Neural progenitor cell (in vitro differentiated cells): ENCODE measurements around the gene TMEM123. TPM values are rescaled to one million over a fixed set of nuclear protein-coding genes. Genes with fewer than 3 reads are reported as not detected.

Experiments used
- DNase-seq: peaks from one replicate; pipeline ENCODE4 v3.0.0-alpha.2; 2016; ENCODE audit warnings: low spot score
- H2AFZ ChIP-seq: fragments of 200-600 bp; sonication (generic); replicated peaks from 2 replicates; pipeline ENCODE4 v1.6.1; 2016; ENCODE audit warnings: antibody characterized with exemption
- H3F3A ChIP-seq: fragments of 200-600 bp; sonication (generic); 2 replicates; pipeline ENCODE4 v1.6.1; 2016; ENCODE audit warnings: antibody characterized with exemption, low read depth
- H3K27ac ChIP-seq: fragments of 200-600 bp; sonication (generic); 2 replicates; pipeline ENCODE4 v1.5.1; 2016; ENCODE audit warnings: mild to moderate bottlenecking
- H3K27me3 ChIP-seq: fragments of 200-600 bp; sonication (generic); 2 replicates; pipeline ENCODE4 v1.6.1; 2016; ENCODE audit warnings: mild to moderate bottlenecking, moderate library complexity
- H3K36me3 ChIP-seq: fragments of 200-600 bp; sonication (generic); 2 replicates; pipeline ENCODE4 v1.5.1; 2016
- H3K4me1 ChIP-seq: fragments of 200-600 bp; sonication (generic); 2 replicates; pipeline ENCODE4 v1.6.1; 2016; ENCODE audit warnings: mixed run types
- H3K4me2 ChIP-seq: fragments of 200-600 bp; sonication (generic); 2 replicates; pipeline ENCODE4 v1.6.1; 2016
- H3K4me3 ChIP-seq: fragments of 200-600 bp; sonication (generic); 2 replicates; pipeline ENCODE4 v1.5.1; 2016
- H3K79me2 ChIP-seq: fragments of 200-600 bp; sonication (generic); 2 replicates; pipeline ENCODE4 v1.6.1; 2016; ENCODE audit warnings: low read depth
- H3K9ac ChIP-seq: fragments of 200-600 bp; sonication (generic); 2 replicates; pipeline ENCODE4 v1.6.1; 2016
- H3K9me3 ChIP-seq: fragments of 200-600 bp; sonication (generic); 2 replicates; pipeline ENCODE4 v1.5.1; 2016; ENCODE audit warnings: low read depth
- H4K20me1 ChIP-seq: fragments of 200-600 bp; sonication (generic); 2 replicates; pipeline ENCODE4 v1.6.1; 2016; ENCODE audit warnings: low read depth
- H3K27ac Mint-ChIP-seq: 3 replicates; pipeline ENCODE4 v1.8.0; 2021; ENCODE audit warnings: mixed read lengths
- H3K27me3 Mint-ChIP-seq: 2 replicates; pipeline ENCODE4 v1.8.0; 2022; ENCODE audit warnings: low read depth, mild to moderate bottlenecking, inconsistent platforms, moderate library complexity, mixed read lengths; ENCODE audit not compliant: insufficient read depth
- H3K36me3 Mint-ChIP-seq: 3 replicates; pipeline ENCODE4 v1.8.0; 2021; ENCODE audit warnings: mixed read lengths
- H3K4me1 Mint-ChIP-seq: 3 replicates; pipeline ENCODE4 v1.8.0; 2021; ENCODE audit warnings: mixed read lengths
- H3K4me3 Mint-ChIP-seq: 3 replicates; pipeline ENCODE4 v1.8.0; 2021; ENCODE audit warnings: mild to moderate bottlenecking, moderate library complexity, mixed read lengths
- H3K9me3 Mint-ChIP-seq: 3 replicates; pipeline ENCODE4 v1.8.0; 2020; ENCODE audit warnings: mixed read lengths
- EZH2 ChIP-seq: fragments of 200-600 bp; sonication (generic); IDR thresholded peaks from 2 replicates; pipeline ENCODE4 v1.6.1; 2017; ENCODE audit warnings: antibody characterized with exemption, mild to moderate bottlenecking, moderate library complexity
- EZH2phosphoT487 ChIP-seq: fragments of 200-600 bp; sonication (generic); IDR thresholded peaks from 2 replicates; pipeline ENCODE4 v1.6.1; 2017; ENCODE audit warnings: antibody characterized with exemption
- total RNA-seq: library from RNA; depleted of rRNA; stranded (reverse); fragments of >200 nt; gene quantifications from 2 replicates; pipeline ENCODE4 v1.2.3, GENCODE V29; 2015; ENCODE audit warnings: low replicate concordance
- TF ChIP-seq, protein P1 (sequence below): fragments of 200-600 bp; sonication (generic); IDR thresholded peaks from 2 replicates; pipeline ENCODE4 v1.5.1; 2017; ENCODE audit warnings: antibody characterized with exemption, mild to moderate bottlenecking

The TMEM123 gene
- total RNA-seq, 1 donor from 2014 or later = 230 TPM

- Histone ChIP-seq H3K4me1 (no peaks in the 10 kb centered on the region), H3K36me3 (no peaks in the 10 kb centered on the region), H2AFZ (peak overlapping the region; percentile 15), H3K9ac (no peak overlapping the region), H3K4me3 (no peak overlapping the region), H4K20me1 (no peaks in the 10 kb centered on the region), H3K27ac (no peak overlapping the region), H3F3A (no peaks in the 10 kb centered on the region), H3K27me3 (no peaks in the 10 kb centered on the region), H3K79me2 (no peaks in the 10 kb centered on the region), H3K4me2 (no peak overlapping the region), H3K9me3 (no peaks in the 10 kb centered on the region)
- H3K4me1 Mint-ChIP-seq = no peaks in the 10 kb centered on the region
- no peak for DNase-seq
- H3K27ac Mint-ChIP-seq = no peak overlapping the region
- no peaks in the 10 kb centered on the region for H3K9me3 Mint-ChIP-seq
- TF ChIP-seq EZH2 (no peak), EZH2phosphoT487 (no peak)
- TF ChIP-seq, protein P1, sequence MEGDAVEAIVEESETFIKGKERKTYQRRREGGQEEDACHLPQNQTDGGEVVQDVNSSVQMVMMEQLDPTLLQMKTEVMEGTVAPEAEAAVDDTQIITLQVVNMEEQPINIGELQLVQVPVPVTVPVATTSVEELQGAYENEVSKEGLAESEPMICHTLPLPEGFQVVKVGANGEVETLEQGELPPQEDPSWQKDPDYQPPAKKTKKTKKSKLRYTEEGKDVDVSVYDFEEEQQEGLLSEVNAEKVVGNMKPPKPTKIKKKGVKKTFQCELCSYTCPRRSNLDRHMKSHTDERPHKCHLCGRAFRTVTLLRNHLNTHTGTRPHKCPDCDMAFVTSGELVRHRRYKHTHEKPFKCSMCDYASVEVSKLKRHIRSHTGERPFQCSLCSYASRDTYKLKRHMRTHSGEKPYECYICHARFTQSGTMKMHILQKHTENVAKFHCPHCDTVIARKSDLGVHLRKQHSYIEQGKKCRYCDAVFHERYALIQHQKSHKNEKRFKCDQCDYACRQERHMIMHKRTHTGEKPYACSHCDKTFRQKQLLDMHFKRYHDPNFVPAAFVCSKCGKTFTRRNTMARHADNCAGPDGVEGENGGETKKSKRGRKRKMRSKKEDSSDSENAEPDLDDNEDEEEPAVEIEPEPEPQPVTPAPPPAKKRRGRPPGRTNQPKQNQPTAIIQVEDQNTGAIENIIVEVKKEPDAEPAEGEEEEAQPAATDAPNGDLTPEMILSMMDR = no peak
- H3K27me3 Mint-ChIP-seq = peaks cover 9% of the 10 kb centered on the region
- H3K4me3 Mint-ChIP-seq = no peak overlapping the region
- no peaks in the 10 kb centered on the region for H3K36me3 Mint-ChIP-seq
Measured at GRCh38 chr11:102469196-102469821, 16.7 kb upstream of the TMEM123 start.

- no peak overlapping the region for H3K27ac ChIP-seq
- no peaks in the 10 kb centered on the region for H3K4me1 ChIP-seq
- no peak overlapping the region for H3K9ac ChIP-seq
- H3K36me3 ChIP-seq = no peaks in the 10 kb centered on the region
- H3K9me3 Mint-ChIP-seq = no peaks in the 10 kb centered on the region
- no peaks in the 10 kb centered on the region for H3K36me3 Mint-ChIP-seq
- H4K20me1 ChIP-seq = no peaks in the 10 kb centered on the region
- no peaks in the 10 kb centered on the region for H3F3A ChIP-seq
- peaks cover 12% of the 10 kb centered on the region for H3K27me3 Mint-ChIP-seq
- H3K4me1 Mint-ChIP-seq = no peaks in the 10 kb centered on the region
- H3K27me3 ChIP-seq = no peaks in the 10 kb centered on the region
- H3K4me3 ChIP-seq = no peak overlapping the region
- no peak overlapping the region for H3K4me2 ChIP-seq
- H3K79me2 ChIP-seq = no peaks in the 10 kb centered on the region
- H2AFZ ChIP-seq = peak overlapping the region; percentile 15
- no peak overlapping the region for H3K27ac Mint-ChIP-seq
- H3K9me3 ChIP-seq = no peaks in the 10 kb centered on the region
- no peak for TF ChIP-seq EZH2phosphoT487
- TF ChIP-seq, protein P1 = no peak
- DNase-seq = no peak
- H3K4me3 Mint-ChIP-seq = no peak overlapping the region
Measured at GRCh38 chr11:102468616-102469195, 16.1 kb upstream of the TMEM123 start.

- H3K4me2 ChIP-seq = no peak overlapping the region
- no peak overlapping the region for H3K4me3 ChIP-seq
- H3K4me3 Mint-ChIP-seq = no peak overlapping the region
- peaks cover 12% of the 10 kb centered on the region for H3K27me3 Mint-ChIP-seq
- no peaks in the 10 kb centered on the region for H3K36me3 ChIP-seq
- H3K4me1 ChIP-seq = no peaks in the 10 kb centered on the region
- no peaks in the 10 kb centered on the region for H3K79me2 ChIP-seq
- no peak overlapping the region for H2AFZ ChIP-seq
- no peak for DNase-seq
- H3K9me3 Mint-ChIP-seq = no peaks in the 10 kb centered on the region
- H3F3A ChIP-seq = no peaks in the 10 kb centered on the region
- no peak for TF ChIP-seq EZH2
- TF ChIP-seq EZH2phosphoT487 = no peak
- TF ChIP-seq, protein P1 = no peak
- no peaks in the 10 kb centered on the region for H3K9me3 ChIP-seq
- H3K4me1 Mint-ChIP-seq = no peaks in the 10 kb centered on the region
- no peaks in the 10 kb centered on the region for H3K27me3 ChIP-seq
- H3K9ac ChIP-seq = no peak overlapping the region
- no peaks in the 10 kb centered on the region for H4K20me1 ChIP-seq
- no peaks in the 10 kb centered on the region for H3K36me3 Mint-ChIP-seq
- no peak overlapping the region for H3K27ac Mint-ChIP-seq
- H3K27ac ChIP-seq = no peak overlapping the region
Measured at GRCh38 chr11:102467853-102468580, 15.5 kb upstream of the TMEM123 start.
